KMS-11 (cell line): ENCODE data around the gene GPBP1.

Source experiments
- H2AFZ ChIP-seq: fragments of 200-600 bp; sonication (generic); 2 replicates; pipeline ENCODE4 v1.6.1; 2016; ENCODE audit warnings: antibody characterized with exemption, mixed run types, low read depth
- H3K27ac ChIP-seq: fragments of 200-600 bp; sonication (generic); 2 replicates; pipeline ENCODE4 v1.6.1; 2016; ENCODE audit warnings: mild to moderate bottlenecking, mixed run types
- H3K27me3 ChIP-seq: fragments of 200-600 bp; sonication (generic); 2 replicates; pipeline ENCODE4 v1.6.1; 2017; ENCODE audit warnings: mild to moderate bottlenecking, low read depth, mixed run types, moderate library complexity; ENCODE audit not compliant: insufficient read depth
- H3K36me3 ChIP-seq: fragments of 200-600 bp; sonication (generic); 2 replicates; pipeline ENCODE4 v1.6.1; 2017; ENCODE audit warnings: mild to moderate bottlenecking, mixed run types; ENCODE audit not compliant: insufficient read depth
- H3K4me1 ChIP-seq: fragments of 200-600 bp; sonication (generic); 2 replicates; pipeline ENCODE4 v1.6.1; 2016; ENCODE audit warnings: mild to moderate bottlenecking, low read depth, mixed run types; ENCODE audit not compliant: poor library complexity, severe bottlenecking
- H3K4me2 ChIP-seq: fragments of 200-600 bp; sonication (generic); 2 replicates; pipeline ENCODE4 v1.7.0; 2016; ENCODE audit warnings: mild to moderate bottlenecking, mixed run types
- H3K4me3 ChIP-seq: fragments of 200-600 bp; sonication (generic); IDR thresholded peaks from 2 replicates; pipeline ENCODE4 v1.6.1; 2017; ENCODE audit warnings: low read depth, low read length, mixed read lengths; ENCODE audit not compliant: insufficient read depth
- H3K79me2 ChIP-seq: fragments of 200-600 bp; sonication (generic); 2 replicates; pipeline ENCODE4 v1.6.1; 2016; ENCODE audit warnings: low read depth, mixed run types; ENCODE audit not compliant: insufficient read depth
- H3K9ac ChIP-seq: fragments of 200-600 bp; sonication (generic); 2 replicates; pipeline ENCODE4 v1.6.1; 2016; ENCODE audit warnings: mild to moderate bottlenecking, mixed run types
- H4K20me1 ChIP-seq: fragments of 200-600 bp; sonication (generic); 2 replicates; pipeline ENCODE4 v1.6.1; 2016; ENCODE audit warnings: mild to moderate bottlenecking, mixed run types; ENCODE audit not compliant: insufficient read depth
- TF ChIP-seq, protein P1 (sequence below): fragments of 200-600 bp; sonication (generic); conservative IDR thresholded peaks from 2 replicates; pipeline ENCODE4 v1.6.1; 2017; ENCODE audit warnings: low read depth, mild to moderate bottlenecking, antibody characterized with exemption, low read length, moderate library complexity, mixed read lengths

The GPBP1 gene

DNA sequence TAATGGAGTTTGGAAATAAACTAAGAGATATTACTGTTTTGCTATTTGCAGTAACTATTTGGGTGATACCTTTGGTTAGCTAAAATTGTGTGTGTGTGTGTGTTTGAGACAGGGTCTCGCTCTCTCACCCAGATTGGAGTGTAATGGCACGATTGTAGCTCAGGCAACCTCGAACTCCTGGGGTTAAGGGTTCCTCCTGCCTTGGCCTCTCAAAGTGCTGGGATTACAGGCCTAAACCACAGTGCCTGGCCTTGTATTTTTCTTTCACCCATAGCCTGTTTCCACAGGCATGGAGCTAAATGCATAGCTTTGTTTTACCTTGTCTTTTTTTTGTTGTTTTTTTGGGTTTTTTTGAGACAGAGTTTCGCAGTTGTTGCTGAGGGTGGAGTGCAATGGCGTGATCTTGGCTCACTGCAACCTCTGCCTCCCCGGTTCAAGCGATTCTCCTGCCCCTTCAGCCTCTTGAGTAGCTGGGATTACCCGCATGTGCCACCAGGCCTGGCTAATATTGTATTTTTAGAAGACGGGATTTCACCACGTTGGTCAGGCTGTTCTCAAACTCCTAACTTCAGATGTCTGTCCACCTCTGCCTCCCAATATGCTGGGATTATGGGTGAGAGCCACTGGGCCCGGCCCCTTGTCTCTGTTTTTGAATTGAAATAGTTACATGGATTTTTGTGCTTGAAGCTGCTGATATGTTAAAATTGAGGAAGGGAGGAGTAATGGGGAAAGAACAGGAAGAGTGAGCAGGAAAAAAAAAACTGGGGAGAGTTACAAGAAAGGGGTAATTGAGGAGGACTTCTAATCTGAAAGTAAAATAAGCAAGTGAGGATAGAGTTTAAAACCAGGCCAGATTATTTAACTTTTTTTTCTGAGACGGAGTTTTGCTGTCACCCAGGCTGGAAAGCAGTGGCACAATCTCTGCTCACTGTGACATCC lies 5.7 kb downstream of the GPBP1 start:
- Histone ChIP-seq H3K27me3 (no peaks in the 10 kb centered on the region), H3K27ac (no peak overlapping the region), H2AFZ (no peak overlapping the region), H3K4me1 (peaks cover 65% of the 10 kb centered on the region), H3K4me3 (no peak overlapping the region), H3K36me3 (peaks cover 15% of the 10 kb centered on the region), H3K9ac (no peak overlapping the region), H3K4me2 (peak overlapping the region; percentile 72), H4K20me1 (peaks cover 70% of the 10 kb centered on the region), H3K79me2 (peaks cover 100% of the 10 kb centered on the region)
- TF ChIP-seq, protein P1, sequence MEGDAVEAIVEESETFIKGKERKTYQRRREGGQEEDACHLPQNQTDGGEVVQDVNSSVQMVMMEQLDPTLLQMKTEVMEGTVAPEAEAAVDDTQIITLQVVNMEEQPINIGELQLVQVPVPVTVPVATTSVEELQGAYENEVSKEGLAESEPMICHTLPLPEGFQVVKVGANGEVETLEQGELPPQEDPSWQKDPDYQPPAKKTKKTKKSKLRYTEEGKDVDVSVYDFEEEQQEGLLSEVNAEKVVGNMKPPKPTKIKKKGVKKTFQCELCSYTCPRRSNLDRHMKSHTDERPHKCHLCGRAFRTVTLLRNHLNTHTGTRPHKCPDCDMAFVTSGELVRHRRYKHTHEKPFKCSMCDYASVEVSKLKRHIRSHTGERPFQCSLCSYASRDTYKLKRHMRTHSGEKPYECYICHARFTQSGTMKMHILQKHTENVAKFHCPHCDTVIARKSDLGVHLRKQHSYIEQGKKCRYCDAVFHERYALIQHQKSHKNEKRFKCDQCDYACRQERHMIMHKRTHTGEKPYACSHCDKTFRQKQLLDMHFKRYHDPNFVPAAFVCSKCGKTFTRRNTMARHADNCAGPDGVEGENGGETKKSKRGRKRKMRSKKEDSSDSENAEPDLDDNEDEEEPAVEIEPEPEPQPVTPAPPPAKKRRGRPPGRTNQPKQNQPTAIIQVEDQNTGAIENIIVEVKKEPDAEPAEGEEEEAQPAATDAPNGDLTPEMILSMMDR: no peak

DNA sequence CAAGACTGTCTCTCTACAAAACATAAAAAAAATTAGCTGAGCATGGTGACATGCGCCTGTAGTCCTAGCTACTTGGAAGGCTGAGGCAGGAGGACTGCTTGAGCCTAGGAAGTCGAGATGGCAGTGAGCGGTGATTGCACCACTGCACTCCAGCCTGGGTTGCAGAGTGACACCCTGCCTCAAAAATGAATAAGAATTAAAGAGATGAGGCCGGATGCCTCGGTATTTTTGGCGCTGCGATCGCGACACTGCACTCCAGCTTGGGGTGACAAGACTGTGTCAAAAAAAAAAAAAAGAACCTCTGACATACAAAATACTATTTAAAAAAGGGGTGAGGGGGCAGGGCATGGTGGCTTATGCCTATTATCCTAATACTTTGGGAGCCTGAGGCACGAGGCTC lies 7.3 kb downstream of the GPBP1 start:
- Histone ChIP-seq H2AFZ (no peak overlapping the region), H3K79me2 (peaks cover 100% of the 10 kb centered on the region), H3K27me3 (no peaks in the 10 kb centered on the region), H3K9ac (no peak overlapping the region), H4K20me1 (peaks cover 84% of the 10 kb centered on the region), H3K36me3 (peaks cover 15% of the 10 kb centered on the region), H3K4me1 (peaks cover 82% of the 10 kb centered on the region), H3K27ac (peak overlapping the region; percentile 5; the same call in 1 of the 2 replicates), H3K4me2 (peak overlapping the region; percentile 31), H3K4me3 (no peak overlapping the region)
- TF ChIP-seq, protein P1: no peak

DNA sequence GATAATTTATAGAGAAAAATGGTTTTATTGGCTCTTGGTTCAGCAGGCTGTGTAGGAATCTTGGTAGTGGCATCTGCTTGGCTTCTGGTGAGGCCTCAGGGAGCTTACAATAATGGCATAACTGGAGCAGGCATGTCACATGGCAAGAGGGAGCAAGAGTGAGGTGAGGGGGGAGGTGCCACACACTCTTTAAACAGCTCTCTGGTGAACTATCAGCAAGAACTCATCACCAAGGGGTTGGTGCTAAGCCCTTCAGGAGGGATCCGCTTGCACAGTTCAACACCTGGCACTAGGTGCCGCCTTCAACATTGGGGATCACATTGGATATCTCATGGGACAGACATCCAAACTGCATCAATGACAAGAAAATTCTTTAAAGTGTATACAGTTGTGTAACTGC lies 10.5 kb downstream of the GPBP1 start:
- H3K36me3 ChIP-seq: no peaks in the 10 kb centered on the region; the same call in 1 of the 2 replicates
- peaks cover 90% of the 10 kb centered on the region for H4K20me1 ChIP-seq
- H3K4me3 ChIP-seq: no peak overlapping the region
- H2AFZ ChIP-seq: no peak overlapping the region
- no peaks in the 10 kb centered on the region for H3K27me3 ChIP-seq
- TF ChIP-seq, protein P1: no peak
- H3K4me2 ChIP-seq: no peak overlapping the region
- H3K9ac ChIP-seq: no peak overlapping the region
- H3K27ac ChIP-seq: no peak overlapping the region
- H3K79me2 ChIP-seq: peaks cover 100% of the 10 kb centered on the region
- H3K4me1 ChIP-seq: peaks cover 90% of the 10 kb centered on the region

DNA sequence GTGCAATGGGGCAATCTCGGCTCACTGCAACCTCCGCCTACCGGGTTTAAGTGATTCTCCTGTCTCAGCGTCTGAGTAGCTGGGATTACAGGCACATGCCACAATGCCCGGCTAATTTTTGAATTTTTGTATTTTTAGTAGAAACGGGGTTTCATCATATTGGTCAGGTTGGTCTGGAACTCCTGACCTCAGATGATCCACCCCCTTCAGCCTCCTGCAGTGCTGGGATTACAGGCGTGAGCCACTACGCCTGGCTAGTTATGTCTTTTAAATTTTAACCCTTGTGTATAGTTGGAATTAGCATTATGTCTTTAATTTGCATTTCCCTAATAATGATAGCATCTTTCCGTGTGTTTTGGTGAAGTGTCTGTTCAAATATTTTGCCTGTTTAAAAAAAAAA lies 11.5 kb downstream of the GPBP1 start:
- Histone ChIP-seq H3K27ac (no peak overlapping the region), H3K4me1 (peaks cover 82% of the 10 kb centered on the region), H4K20me1 (peaks cover 90% of the 10 kb centered on the region), H3K9ac (no peak overlapping the region), H3K27me3 (no peaks in the 10 kb centered on the region), H3K79me2 (peaks cover 100% of the 10 kb centered on the region), H3K4me2 (no peak overlapping the region), H3K4me3 (no peak overlapping the region), H2AFZ (no peak overlapping the region), H3K36me3 (no peaks in the 10 kb centered on the region; the same call in 1 of the 2 replicates)
- TF ChIP-seq, protein P1: no peak
